Body of pancreas (tissue), 4 donors: Measurements from ENCODE around the gene MYO16.

Source experiments
- CTCF ChIP-seq, 7 experiments: fragments of 450-650 bp in 4 of 7; fragments of 200-600 bp in 3 of 7; sonication (generic) in 3 of 7; IDR thresholded peaks; one replicate each; pipeline ENCODE4 v1.5.1; 2016 to 2019; ENCODE audit warnings: antibody characterized with exemption in 7 of 7
- POLR2A ChIP-seq, 3 donors: fragments of 450-650 bp; IDR thresholded peaks; one replicate each; pipeline ENCODE4 v1.6.1; 2016; ENCODE audit warnings: antibody characterized with exemption in 3 of 3, mild to moderate bottlenecking in 2 of 3

DNA sequence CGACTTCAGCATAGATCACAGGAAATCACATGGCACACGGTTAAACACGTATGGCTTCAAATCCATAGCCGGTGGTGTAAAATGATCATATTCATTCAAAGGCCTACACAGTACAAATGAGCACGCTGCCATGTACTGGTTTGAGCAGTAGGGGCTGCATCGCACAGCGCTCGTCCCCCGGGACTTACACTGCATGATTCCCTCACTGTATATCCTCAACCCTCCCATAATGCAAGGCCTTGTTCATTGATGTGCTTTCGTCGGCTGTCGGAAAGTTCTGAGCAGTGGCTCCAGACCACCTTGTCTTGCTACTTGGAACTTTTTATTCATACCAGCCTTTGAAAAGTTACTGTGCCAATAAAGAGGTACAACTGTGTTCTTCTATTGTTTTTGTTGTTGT is 578.2 kb downstream of the MYO16 start:
- no peak for TF ChIP-seq CTCF (IDR thresholded peaks at IDR 0.05)
- TF ChIP-seq POLR2A (IDR thresholded peaks at IDR 0.05), result no peak
